PC-9 (cell line): ENCODE results near the gene MYH7. TPM values are rescaled to one million over a fixed set of nuclear protein-coding genes. Genes with fewer than 3 reads are reported as not detected.

ENCODE experiments used
- BruUV-seq: library from RNA; stranded (reverse); fragments of 400-500 nt; replicated peaks from 2 replicates; lab custom pipeline; 2021; lab: Mats Ljungman, UMichigan
- CTCF ChIA-PET: fragments of 300-600 bp; sonication (Branson Sonifier 250); formaldehyde crosslinking; loops from one replicate; lab custom pipeline; 2022; ENCODE audit warnings: antibody characterized with exemption; lab: Charles Lee
- POLR2A ChIA-PET: fragments of 300-600 bp; sonication (Branson Sonifier 250); formaldehyde crosslinking; loops from one replicate; lab custom pipeline; 2022; ENCODE audit warnings: antibody characterized with exemption; ENCODE audit not compliant: unreplicated experiment; lab: Charles Lee
- DNase-seq, 2 experiments: peaks; one replicate each; pipeline versions ENCODE4 v3.0.0 to v3.0.0-alpha.2; 2015 to 2022; ENCODE audit warnings: mixed read lengths in 1 of 2
- H2AFZ ChIP-seq: fragments of 200-600 bp; sonication (generic); 2 replicates; pipeline ENCODE4 v1.8.1; 2017; ENCODE audit warnings: antibody characterized with exemption
- H3F3A ChIP-seq: fragments of 200-600 bp; sonication (generic); 2 replicates; pipeline ENCODE4 v1.8.1; 2017; ENCODE audit warnings: antibody characterized with exemption, mild to moderate bottlenecking, low read depth; ENCODE audit not compliant: insufficient read depth
- H3K27ac ChIP-seq: fragments of 200-600 bp; sonication (generic); 2 replicates; pipeline ENCODE4 v1.6.1; 2016; ENCODE audit warnings: mixed run types
- H3K27me3 ChIP-seq: fragments of 200-600 bp; sonication (generic); 2 replicates; pipeline ENCODE4 v1.6.1; 2016; ENCODE audit warnings: low read depth, mixed run types; ENCODE audit not compliant: insufficient read depth
- H3K36me3 ChIP-seq: fragments of 200-600 bp; sonication (generic); 2 replicates; pipeline ENCODE4 v1.6.1; 2016; ENCODE audit warnings: low read depth, mixed run types
- H3K4me1 ChIP-seq: fragments of 200-600 bp; sonication (generic); replicated peaks from 2 replicates; pipeline ENCODE4 v1.6.1; 2016; ENCODE audit warnings: mixed run types; ENCODE audit not compliant: insufficient read depth
- H3K4me2 ChIP-seq: fragments of 200-600 bp; sonication (generic); 2 replicates; pipeline ENCODE4 v1.6.1; 2017; ENCODE audit warnings: mixed run types
- H3K4me3 ChIP-seq: fragments of 200-600 bp; sonication (generic); 2 replicates; pipeline ENCODE4 v1.6.1; 2016; ENCODE audit warnings: mixed run types
- H3K79me2 ChIP-seq: fragments of 200-600 bp; sonication (generic); 2 replicates; pipeline ENCODE4 v1.6.1; 2017; ENCODE audit warnings: low read depth, mixed run types
- H3K9me2 ChIP-seq: fragments of 200-600 bp; sonication (generic); 2 replicates; pipeline ENCODE4 v1.8.1; 2017; ENCODE audit warnings: mild to moderate bottlenecking; ENCODE audit not compliant: insufficient read depth
- H3K9me3 ChIP-seq: fragments of 200-600 bp; sonication (generic); 2 replicates; pipeline ENCODE4 v1.8.1; 2016; ENCODE audit warnings: low read depth; ENCODE audit not compliant: insufficient read depth
- H4K20me1 ChIP-seq: fragments of 200-600 bp; sonication (generic); 2 replicates; pipeline ENCODE4 v1.8.1; 2017; ENCODE audit not compliant: insufficient read depth
- CTCF ChIP-seq: fragments of 200-600 bp; sonication (generic); conservative IDR thresholded peaks from 2 replicates; pipeline ENCODE4 v1.6.1; 2017; ENCODE audit warnings: mixed run types, antibody characterized with exemption, mild to moderate bottlenecking, moderate library complexity
- EZH2 ChIP-seq: fragments of 200-600 bp; sonication (generic); IDR thresholded peaks from 2 replicates; pipeline ENCODE4 v1.8.0; 2017; ENCODE audit warnings: antibody characterized with exemption, low read depth
- intact Hi-C: fragments of 100-400 bp; cut with micrococcal nuclease; formaldehyde crosslinking; loops from one replicate; pipeline ENCODE4 v1.10.0; 2022; ENCODE audit not compliant: unreplicated experiment
- total RNA-seq: library from RNA; stranded (reverse); gene quantifications from 2 replicates; pipeline ENCODE4 v1.2.3, GENCODE V29; 2021

Gene MYH7
- total RNA-seq, 1 experiment from 2014 or later = not detected

DNA sequence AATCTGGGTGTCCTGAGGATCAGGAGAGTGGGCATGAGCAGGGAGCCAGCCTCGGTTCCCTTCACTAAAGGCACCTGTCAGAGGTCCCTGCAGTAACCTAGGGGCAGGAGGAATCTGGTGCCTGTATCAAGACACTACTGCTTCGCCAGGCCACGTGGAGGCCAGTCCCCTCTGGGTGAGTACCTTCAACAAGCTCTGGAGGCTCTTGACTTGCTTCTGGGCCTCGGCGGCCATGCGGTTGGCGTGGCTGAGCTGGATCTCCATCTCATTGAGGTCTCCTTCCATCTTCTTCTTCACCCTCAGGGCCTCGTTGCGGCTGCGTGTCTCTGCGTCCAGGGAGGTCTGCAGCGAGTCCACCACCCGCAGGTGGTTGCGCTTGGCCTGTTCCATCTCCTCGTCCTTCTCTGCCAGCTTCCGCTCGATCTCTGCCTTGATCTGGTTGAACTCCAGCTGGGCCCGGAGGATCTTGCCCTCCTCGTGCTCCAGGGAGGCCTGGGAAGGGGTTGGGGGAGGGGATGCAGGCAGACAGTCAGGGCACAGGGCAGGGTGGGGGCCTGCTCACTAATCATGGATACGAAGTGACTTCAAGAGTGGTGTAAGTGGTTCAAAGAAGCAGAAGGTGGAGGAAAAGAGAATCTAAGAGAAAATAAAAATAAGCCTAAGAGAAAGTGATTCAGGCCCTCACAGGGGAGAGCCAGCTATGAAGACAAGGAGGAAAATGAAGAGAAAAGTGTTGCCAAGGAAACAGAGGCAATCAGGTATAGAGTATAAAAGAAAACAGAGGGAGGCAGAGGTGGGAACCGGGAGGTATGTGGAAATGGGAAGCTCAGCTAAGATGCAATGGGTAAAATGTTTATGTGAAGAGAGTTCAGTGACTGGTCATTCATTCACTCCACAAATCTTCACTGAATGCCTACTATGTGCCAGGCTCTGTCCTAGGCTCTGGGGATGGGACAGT is 19.4 kb downstream of the MYH7 start:
- TF ChIP-seq CTCF = no peak
- TF ChIP-seq EZH2 = no peak
- no peaks in the 10 kb centered on the region for H4K20me1 ChIP-seq
- POLR2A ChIA-PET = no interaction called here

GRCh38 chr14:23414906-23415820 is 20.3 kb downstream of the MYH7 start:
- no TSS peak for BruUV-seq
- Histone ChIP-seq H3K4me3 (no peak overlapping the region), H3K27ac (no peak overlapping the region), H4K20me1 (no peaks in the 10 kb centered on the region), H3K4me1 (no peaks in the 10 kb centered on the region), H3F3A (no peaks in the 10 kb centered on the region), H2AFZ (no peak overlapping the region), H3K9me3 (no peaks in the 10 kb centered on the region), H3K9me2 (no peaks in the 10 kb centered on the region), H3K36me3 (no peaks in the 10 kb centered on the region), H3K27me3 (peaks cover 72% of the 10 kb centered on the region), H3K79me2 (no peaks in the 10 kb centered on the region), H3K4me2 (no peak overlapping the region)
- CTCF ChIA-PET = no interaction called here
- no peak for DNase-seq
- intact Hi-C loops = no loop called here
- TF ChIP-seq CTCF = no peak
- TF ChIP-seq EZH2 = no peak
- POLR2A ChIA-PET = no interaction called here

More for the DNA sequence above, 19.4 kb downstream of the MYH7 start:
- no peaks in the 10 kb centered on the region for H3K4me1 ChIP-seq
- no peak for DNase-seq
- H3K4me2 ChIP-seq = no peak overlapping the region
- BruUV-seq = no TSS peak
- H3K27ac ChIP-seq = no peak overlapping the region
- H3F3A ChIP-seq = no peaks in the 10 kb centered on the region
- H3K36me3 ChIP-seq = no peaks in the 10 kb centered on the region
- CTCF ChIA-PET = no interaction called here
- no peaks in the 10 kb centered on the region for H3K9me2 ChIP-seq
- no peak overlapping the region for H2AFZ ChIP-seq
- intact Hi-C loops = no loop called here
- no peak overlapping the region for H3K4me3 ChIP-seq
- no peaks in the 10 kb centered on the region for H3K9me3 ChIP-seq
- H3K79me2 ChIP-seq = no peaks in the 10 kb centered on the region
- peaks cover 72% of the 10 kb centered on the region for H3K27me3 ChIP-seq

GRCh38 chr14:23414254-23414653 is 21.2 kb downstream of the MYH7 start:
- H3K27ac ChIP-seq = no peak overlapping the region
- ChIA-PET CTCF (no interaction called here), POLR2A (no interaction called here)
- no peaks in the 10 kb centered on the region for H3K4me1 ChIP-seq
- no peak overlapping the region for H2AFZ ChIP-seq
- H3K4me3 ChIP-seq = no peak overlapping the region
- no peaks in the 10 kb centered on the region for H3K9me2 ChIP-seq
- H4K20me1 ChIP-seq = no peaks in the 10 kb centered on the region
- no peaks in the 10 kb centered on the region for H3K79me2 ChIP-seq
- intact Hi-C loops = no loop called here
- no peaks in the 10 kb centered on the region for H3F3A ChIP-seq
- no peaks in the 10 kb centered on the region for H3K9me3 ChIP-seq
- H3K27me3 ChIP-seq = peaks cover 75% of the 10 kb centered on the region
- H3K4me2 ChIP-seq = no peak overlapping the region
- no peak for DNase-seq
- BruUV-seq = no TSS peak
- H3K36me3 ChIP-seq = no peaks in the 10 kb centered on the region
- TF ChIP-seq EZH2 (no peak), CTCF (no peak)
